ENCODE measurements around the gene KLRF1.

GRCh38 chr12:9864913-9865675 is 37.8 kb downstream of the KLRF1 start:
- TF ChIP-seq POLR2AphosphoS5 (IDR thresholded peaks at IDR 0.05; ENCODE audit: borderline replicate concordance, low read depth, low read length): no peak
- TF ChIP-seq EZH2 (IDR thresholded peaks at IDR 0.05): no peak
- no peak for TF ChIP-seq FOXP2 (optimal IDR thresholded peaks at IDR 0.05; ENCODE audit: control extremely low read depth, extremely low read length, insufficient read depth)
